HAP-1 (cell line): ENCODE results near the gene SMARCC2.

Source experiments
- DNase-seq, 2 experiments: peaks; one replicate each; pipeline ENCODE4 v3.0.0-alpha.2; 2016 to 2020; ENCODE audit warnings: low spot score in 2 of 2
- H3K27me3 ChIP-seq: fragments of 250-450 bp; sonication (Bioruptor Pico); 2 replicates; pipeline ENCODE4 v1.5.1; 2020; ENCODE audit warnings: low read depth, mild to moderate bottlenecking, moderate library complexity
- H3K36me3 ChIP-seq: fragments of 250-450 bp; sonication (Bioruptor Pico); replicated peaks from 2 replicates; pipeline ENCODE4 v1.5.1; 2020; ENCODE audit warnings: mild to moderate bottlenecking
- H3K4me1 ChIP-seq: fragments of 250-450 bp; sonication (Bioruptor Pico); 2 replicates; pipeline ENCODE4 v1.5.1; 2020; ENCODE audit warnings: mild to moderate bottlenecking
- H3K4me3 ChIP-seq: fragments of 250-450 bp; sonication (Bioruptor Pico); 2 replicates; pipeline ENCODE4 v1.5.1; 2020; ENCODE audit warnings: mild to moderate bottlenecking, moderate library complexity
- H3K9me3 ChIP-seq: fragments of 250-450 bp; sonication (Bioruptor Pico); 2 replicates; pipeline ENCODE4 v1.5.1; 2020; ENCODE audit warnings: mild to moderate bottlenecking, moderate library complexity
- in situ Hi-C: fragments of 300-500 bp; cut with MboI; formaldehyde crosslinking; loops from 3 replicates; pipeline ENCODE4 v1.14.3; 2020; ENCODE audit warnings: low sequenced_read_pairs, inconsistent platforms, mixed read lengths

Gene SMARCC2

GRCh38 chr12:56165369-56165768 is 23.9 kb downstream of the SMARCC2 start:
- Histone ChIP-seq H3K36me3 (peaks cover 94% of the 10 kb centered on the region), H3K9me3 (no peaks in the 10 kb centered on the region), H3K4me1 (peaks cover 5% of the 10 kb centered on the region), H3K4me3 (no peak overlapping the region), H3K27me3 (no peaks in the 10 kb centered on the region)
- no peak for DNase-seq
- in situ Hi-C loops: no loop called here

DNA sequence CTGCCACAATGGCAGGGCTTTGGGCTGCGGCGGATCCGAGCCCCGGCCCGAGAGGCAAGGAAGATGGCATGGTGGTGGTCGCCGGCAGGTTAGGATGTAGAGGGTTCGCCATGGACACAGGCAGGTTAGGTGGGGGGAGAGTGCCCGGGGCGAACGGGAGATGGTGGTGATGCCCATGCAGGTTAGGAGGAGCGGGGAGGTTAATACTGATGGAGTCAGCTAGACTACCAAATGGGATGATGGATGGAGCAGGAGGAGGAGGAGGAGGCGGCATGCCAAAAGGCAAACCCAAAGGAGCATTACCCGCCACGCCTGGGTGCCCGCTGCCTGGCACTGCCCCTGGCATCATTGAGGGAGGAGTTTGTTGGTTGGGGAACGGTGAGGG is 24.9 kb downstream of the SMARCC2 start:
- Histone ChIP-seq H3K4me3 (no peak overlapping the region), H3K36me3 (peaks cover 94% of the 10 kb centered on the region), H3K9me3 (no peaks in the 10 kb centered on the region), H3K27me3 (no peaks in the 10 kb centered on the region), H3K4me1 (peaks cover 15% of the 10 kb centered on the region)
- in situ Hi-C loops: no loop called here
- no peak for DNase-seq

DNA sequence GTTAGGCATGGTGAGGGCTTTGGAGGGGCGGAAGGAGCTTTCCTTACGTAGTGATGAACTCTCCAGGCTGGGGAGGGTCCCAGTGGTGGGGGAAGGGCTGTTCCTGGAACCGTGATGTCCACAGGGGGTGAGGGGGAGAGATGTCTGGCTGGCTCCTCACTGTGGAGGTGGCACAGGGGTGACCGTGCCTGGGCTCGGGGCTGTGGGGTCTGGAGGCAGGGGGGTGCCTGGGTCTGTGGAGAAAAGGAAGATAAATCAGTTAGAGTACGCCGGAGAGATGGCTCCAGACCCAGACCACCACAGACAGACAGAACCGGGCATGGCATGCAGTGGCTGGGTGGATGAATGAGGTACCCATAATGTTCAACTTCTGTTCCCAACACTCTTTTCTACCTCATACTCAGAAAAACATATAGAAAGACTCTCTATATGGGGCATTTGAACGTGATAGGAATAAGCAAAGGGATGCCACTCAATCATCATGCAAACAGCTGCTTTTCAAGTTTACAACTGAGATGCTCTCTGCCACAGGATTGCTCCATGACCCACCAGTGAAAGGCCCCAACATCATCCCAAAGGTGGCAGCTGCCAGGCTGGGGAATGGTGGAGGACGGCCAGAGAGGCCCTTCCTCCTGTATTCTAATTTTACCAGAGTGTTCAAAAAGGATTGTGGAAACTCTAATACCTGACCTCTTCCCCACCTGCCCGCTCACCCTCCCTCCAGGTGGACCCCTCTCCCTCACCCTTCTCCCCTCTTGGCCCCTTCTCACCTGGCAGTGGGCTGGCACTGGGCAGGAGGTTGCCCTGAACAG is 25.5 kb downstream of the SMARCC2 start:
- in situ Hi-C loops: no loop called here
- Histone ChIP-seq H3K4me3 (no peak overlapping the region), H3K36me3 (peaks cover 90% of the 10 kb centered on the region), H3K27me3 (no peaks in the 10 kb centered on the region), H3K9me3 (no peaks in the 10 kb centered on the region), H3K4me1 (peaks cover 16% of the 10 kb centered on the region)
- no peak for DNase-seq

DNA sequence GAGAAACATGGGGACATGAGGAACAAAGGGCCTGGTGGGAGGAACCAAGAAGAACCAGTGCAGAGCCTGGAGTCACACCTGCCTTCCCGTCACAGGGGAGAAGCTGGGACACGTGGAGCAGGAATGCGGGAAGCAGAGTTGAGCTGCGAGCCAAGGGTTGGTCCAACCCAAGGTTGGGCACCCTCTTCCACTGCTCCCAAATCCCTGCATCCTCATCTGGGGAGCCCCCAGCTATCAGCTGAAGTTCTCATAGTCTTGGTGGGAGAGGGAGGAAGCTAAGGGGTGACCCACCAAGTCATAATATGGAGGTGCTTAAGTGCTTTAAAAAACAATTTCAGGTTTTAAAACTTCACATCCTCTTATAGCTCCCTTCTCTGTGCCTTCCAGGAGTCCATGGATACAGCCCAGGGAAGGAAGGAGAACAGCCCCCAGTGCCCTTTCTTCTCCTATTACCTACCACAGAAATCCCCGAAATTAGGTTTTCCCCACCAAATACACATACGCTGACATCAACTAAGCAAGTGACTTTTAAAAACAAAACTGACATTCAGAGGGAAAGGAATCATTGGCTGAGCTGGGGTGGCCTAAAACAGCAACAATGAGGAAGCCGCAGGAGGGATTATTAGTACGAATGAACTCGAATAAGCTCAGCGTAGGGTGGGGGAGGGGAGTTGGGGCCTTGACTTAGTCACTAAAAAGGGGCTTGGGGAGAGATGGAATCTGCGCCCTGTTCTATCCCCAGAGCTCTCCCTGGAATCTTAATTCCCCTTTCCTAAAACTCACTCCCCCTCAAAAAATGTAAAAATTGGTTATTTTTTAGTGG is 26.6 kb downstream of the SMARCC2 start:
- Histone ChIP-seq H3K36me3 (peaks cover 82% of the 10 kb centered on the region), H3K27me3 (no peaks in the 10 kb centered on the region), H3K9me3 (no peaks in the 10 kb centered on the region), H3K4me3 (no peak overlapping the region), H3K4me1 (peaks cover 16% of the 10 kb centered on the region)
- in situ Hi-C loops: no loop called here
- peak in 1 of 2 experiments; percentile 39 for DNase-seq

GRCh38 chr12:56161690-56162351 is 27.5 kb downstream of the SMARCC2 start:
- H3K9me3 ChIP-seq: no peaks in the 10 kb centered on the region
- no peak overlapping the region for H3K4me3 ChIP-seq
- peaks cover 24% of the 10 kb centered on the region for H3K4me1 ChIP-seq
- peaks cover 75% of the 10 kb centered on the region for H3K36me3 ChIP-seq
- in situ Hi-C loops: no loop called here
- no peak for DNase-seq
- H3K27me3 ChIP-seq: no peaks in the 10 kb centered on the region

DNA sequence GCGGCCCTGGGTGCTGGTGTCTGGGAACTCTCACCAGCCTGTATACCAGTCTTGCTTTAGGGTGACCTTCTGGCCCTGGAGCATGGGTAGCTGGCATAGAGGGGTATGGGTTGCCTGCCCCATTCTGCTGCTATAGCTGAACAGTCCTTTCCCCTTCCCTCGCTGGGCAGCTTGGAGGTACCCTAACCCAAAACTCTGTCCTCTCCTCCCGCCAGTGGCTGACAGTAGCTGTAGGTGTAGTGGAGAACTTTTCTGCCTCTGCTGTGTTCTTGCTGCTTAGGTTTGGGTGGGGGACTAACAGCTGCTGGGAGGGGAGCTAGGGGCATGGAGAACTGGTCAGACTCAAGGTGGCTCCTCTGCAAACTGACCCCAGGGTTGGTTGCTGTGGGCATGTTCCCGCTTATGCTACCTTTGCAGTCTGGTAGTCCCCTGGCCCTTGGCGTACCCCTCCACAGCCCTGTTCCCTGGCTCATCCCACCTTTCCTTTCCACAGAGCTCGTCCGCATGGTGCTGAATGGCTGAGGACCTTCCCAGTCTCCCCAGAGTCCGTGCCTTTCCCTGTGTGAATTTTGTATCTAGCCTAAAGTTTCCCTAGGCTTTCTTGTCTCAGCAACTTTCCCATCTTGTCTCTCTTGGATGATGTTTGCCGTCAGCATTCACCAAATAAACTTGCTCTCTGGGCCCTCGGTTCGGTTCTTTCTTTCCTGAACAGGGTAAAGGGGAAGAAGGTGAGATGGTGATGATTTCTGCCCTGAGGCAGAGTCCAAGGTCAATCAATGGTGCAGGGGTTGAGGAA is 28.2 kb downstream of the SMARCC2 start:
- Histone ChIP-seq H3K4me1 (peaks cover 24% of the 10 kb centered on the region), H3K4me3 (no peak overlapping the region), H3K9me3 (no peaks in the 10 kb centered on the region), H3K36me3 (peaks cover 69% of the 10 kb centered on the region), H3K27me3 (no peaks in the 10 kb centered on the region)
- no peak for DNase-seq
- in situ Hi-C loops: no loop called here

DNA sequence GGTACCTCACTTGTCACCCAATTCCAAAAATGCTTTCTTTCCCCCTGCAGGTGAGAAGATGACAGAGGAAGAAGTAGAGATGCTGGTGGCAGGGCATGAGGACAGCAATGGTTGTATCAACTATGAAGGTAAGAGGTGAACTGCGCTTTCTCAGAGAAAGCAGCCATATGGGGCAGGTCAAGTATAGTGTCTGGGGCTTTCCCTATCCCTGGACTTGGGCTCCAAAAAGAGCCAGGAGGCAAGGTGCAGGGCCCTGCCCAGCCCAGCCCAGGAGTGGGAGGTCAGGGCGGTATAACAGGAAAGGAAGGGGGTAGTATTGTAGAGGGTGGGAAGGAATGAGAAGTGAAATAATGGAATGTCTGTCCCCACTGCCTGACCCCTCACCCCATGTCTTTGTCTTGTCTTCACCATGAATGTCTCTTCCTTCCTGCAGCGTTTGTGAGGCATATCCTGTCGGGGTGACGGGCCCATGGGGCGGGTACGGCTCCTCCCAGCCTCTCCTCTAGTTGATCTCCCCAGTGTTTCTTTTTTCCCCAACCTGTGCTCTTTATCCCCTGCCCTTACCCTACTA is 29.0 kb downstream of the SMARCC2 start:
- H3K4me1 ChIP-seq: peaks cover 24% of the 10 kb centered on the region
- DNase-seq: no peak
- no peaks in the 10 kb centered on the region for H3K9me3 ChIP-seq
- no peaks in the 10 kb centered on the region for H3K27me3 ChIP-seq
- in situ Hi-C loops: no loop called here
- H3K36me3 ChIP-seq: peaks cover 60% of the 10 kb centered on the region
- peak overlapping the region; percentile 87 for H3K4me3 ChIP-seq

DNA sequence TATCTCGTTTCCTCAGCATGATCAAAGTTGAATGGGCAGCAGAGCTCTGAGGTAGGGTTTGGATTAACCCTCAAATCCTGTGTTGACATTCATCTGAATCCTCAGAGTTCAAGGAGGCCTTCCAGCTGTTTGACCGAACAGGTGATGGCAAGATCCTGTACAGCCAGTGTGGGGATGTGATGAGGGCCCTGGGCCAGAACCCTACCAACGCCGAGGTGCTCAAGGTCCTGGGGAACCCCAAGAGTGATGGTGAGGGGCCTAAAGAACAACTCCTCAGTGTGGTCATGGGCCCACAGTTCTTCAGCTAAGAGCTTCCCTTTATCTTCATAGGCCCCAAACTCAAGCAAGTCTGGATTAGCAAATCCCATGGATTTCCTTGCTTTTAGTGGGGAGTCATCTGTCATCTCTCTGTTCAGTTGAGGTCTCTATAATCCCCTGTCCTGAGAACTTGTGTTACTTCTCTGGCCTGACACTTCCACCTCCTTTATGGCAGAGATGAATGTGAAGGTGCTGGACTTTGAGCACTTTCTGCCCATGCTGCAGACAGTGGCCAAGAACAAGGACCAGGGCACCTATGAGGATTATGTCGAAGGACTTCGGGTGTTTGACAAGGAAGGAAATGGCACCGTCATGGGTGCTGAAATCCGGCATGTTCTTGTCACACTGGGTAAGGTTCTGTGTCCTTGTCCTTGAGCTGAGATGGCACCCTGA is 29.6 kb downstream of the SMARCC2 start:
- Histone ChIP-seq H3K4me1 (peaks cover 24% of the 10 kb centered on the region), H3K27me3 (no peaks in the 10 kb centered on the region), H3K4me3 (peak overlapping the region; percentile 87), H3K36me3 (peaks cover 54% of the 10 kb centered on the region), H3K9me3 (no peaks in the 10 kb centered on the region)
- in situ Hi-C loops: no loop called here
- DNase-seq: no peak

GRCh38 chr12:56158926-56159461 is 30.3 kb downstream of the SMARCC2 start:
- peaks cover 48% of the 10 kb centered on the region for H3K36me3 ChIP-seq
- DNase-seq: peak; percentile 70 to 79
- H3K4me3 ChIP-seq: peak overlapping the region; percentile 87
- no peaks in the 10 kb centered on the region for H3K27me3 ChIP-seq
- in situ Hi-C loops: no loop called here
- H3K9me3 ChIP-seq: no peaks in the 10 kb centered on the region
- H3K4me1 ChIP-seq: peaks cover 24% of the 10 kb centered on the region

DNA sequence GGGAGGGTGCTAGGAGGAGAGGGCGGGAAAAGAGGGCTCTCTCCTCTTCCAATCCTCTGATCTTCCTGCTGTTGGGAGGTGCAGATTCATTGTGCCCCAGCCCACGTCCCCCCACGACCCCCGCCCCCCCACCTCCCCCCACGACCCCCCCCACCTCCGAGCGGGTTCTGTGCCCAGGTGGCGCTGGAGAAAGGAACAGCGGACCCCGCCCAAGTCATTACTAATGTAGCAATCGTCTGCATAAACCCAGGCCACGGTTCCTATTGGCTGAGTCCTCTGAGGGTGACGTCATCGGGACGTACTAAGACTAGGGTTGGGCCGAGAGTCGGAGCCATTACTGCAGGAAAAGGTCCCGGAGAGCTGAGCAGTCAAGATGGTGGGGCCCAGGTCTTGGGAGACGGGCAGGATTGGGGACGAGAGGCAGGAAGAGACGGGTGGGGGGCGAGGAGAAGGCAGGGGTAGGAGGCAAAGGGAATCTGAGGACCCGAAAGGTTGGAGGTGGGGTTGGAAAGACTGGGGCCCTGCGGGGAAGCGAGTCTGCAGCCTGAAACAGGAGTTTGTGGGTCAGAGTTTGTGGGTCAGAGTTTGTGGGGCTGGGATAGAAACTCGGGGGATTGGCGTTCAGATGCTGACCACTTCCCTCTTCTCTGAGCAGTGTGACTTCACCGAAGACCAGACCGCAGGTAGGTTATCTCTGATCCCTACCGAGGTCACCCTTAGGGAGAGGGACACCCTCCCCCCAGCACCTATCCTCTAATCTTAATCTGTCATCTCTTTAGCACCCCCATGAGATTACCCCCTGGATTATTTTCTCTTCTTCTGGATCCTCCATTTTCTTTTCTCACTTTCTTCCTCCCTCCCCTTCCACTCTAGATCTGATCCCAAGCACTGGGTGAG is 31.0 kb downstream of the SMARCC2 start, which contains the start of gene MYL6:
TSS of gene MYL6 (plus strand) at position 331 of the 897 bp plus-strand sequence. CDS start at position 374, 43 bp downstream.
- Histone ChIP-seq H3K27me3 (no peaks in the 10 kb centered on the region), H3K4me3 (peak within 1 kb of the TSS; percentile 87), H3K36me3 (peaks cover 40% of the 10 kb centered on the region), H3K9me3 (no peaks in the 10 kb centered on the region), H3K4me1 (peaks cover 24% of the 10 kb centered on the region)
- DNase-seq: peak; percentile 97 to 98
- in situ Hi-C loops: no loop called here

- H3K27me3 ChIP-seq: no peaks in the 10 kb centered on the region
- no peaks in the 10 kb centered on the region for H3K9me3 ChIP-seq
- peak; percentile 76 to 85 for DNase-seq
- in situ Hi-C loops: no loop called here
- H3K4me1 ChIP-seq: peaks cover 24% of the 10 kb centered on the region
- H3K36me3 ChIP-seq: peaks cover 32% of the 10 kb centered on the region
- H3K4me3 ChIP-seq: peak overlapping the region; percentile 87
Measured at GRCh38 chr12:56157201-56158028, 31.9 kb downstream of the SMARCC2 start.
